Omental fat pad (tissue), 4 donors: ENCODE data around the gene RPS5. TPM values are rescaled to one million over a fixed set of nuclear protein-coding genes. Genes with fewer than 3 reads are reported as not detected.

Source experiments
- ATAC-seq: fragments of 150-250 bp; one replicate; pipeline ENCODE4 v1.9.1; 2016; ENCODE audit warnings: mild to moderate bottlenecking, moderate library complexity; ENCODE audit not compliant: low FRiP score
- DNase-seq: peaks from one replicate; pipeline ENCODE4 v3.0.0-alpha.2; 2019; ENCODE audit warnings: low spot score
- total RNA-seq, 4 donors: library from RNA; depleted of rRNA; stranded (reverse); fragments of >200 nt; gene quantifications; one replicate each; pipeline ENCODE4 v1.1.0, GENCODE V29; 2016
- TF ChIP-seq, protein P1 (sequence below), 3 donors: fragments of 450-650 bp; IDR thresholded peaks; one replicate each; pipeline ENCODE4 v1.5.1; 2016 to 2017; ENCODE audit warnings: antibody characterized with exemption in 3 of 3, mild to moderate bottlenecking in 3 of 3, moderate library complexity in 2 of 3

RPS5 gene
- total RNA-seq, 4 donors from 2014 or later, result 1,379 to 1,993 (median 1,504) TPM

DNA sequence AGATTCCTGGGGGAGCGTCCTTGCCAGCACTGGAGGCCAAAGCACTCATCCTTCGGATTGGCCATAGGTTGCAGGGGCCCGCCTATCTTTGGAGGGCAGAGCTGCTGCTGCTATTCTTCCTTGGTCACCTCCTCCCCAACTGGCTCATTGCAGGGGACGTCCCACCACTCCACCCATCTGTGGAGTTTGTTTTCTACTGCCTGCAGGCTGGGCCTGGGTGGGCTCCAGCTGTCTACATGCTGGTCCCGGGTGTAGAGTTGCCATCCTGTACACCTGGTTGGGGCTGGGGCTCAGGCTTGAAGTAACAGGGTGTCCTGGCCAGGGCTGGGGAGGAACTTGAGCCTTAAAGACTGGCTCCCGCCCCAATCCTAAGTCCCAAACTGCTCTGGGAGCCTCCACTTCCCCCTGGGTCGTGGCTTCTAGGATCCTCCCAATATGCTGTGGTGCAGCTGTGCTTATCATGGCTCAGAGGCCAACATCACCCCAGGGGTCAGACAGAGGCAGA, 10.5 kb downstream of the RPS5 start:
- TF ChIP-seq, protein P1, sequence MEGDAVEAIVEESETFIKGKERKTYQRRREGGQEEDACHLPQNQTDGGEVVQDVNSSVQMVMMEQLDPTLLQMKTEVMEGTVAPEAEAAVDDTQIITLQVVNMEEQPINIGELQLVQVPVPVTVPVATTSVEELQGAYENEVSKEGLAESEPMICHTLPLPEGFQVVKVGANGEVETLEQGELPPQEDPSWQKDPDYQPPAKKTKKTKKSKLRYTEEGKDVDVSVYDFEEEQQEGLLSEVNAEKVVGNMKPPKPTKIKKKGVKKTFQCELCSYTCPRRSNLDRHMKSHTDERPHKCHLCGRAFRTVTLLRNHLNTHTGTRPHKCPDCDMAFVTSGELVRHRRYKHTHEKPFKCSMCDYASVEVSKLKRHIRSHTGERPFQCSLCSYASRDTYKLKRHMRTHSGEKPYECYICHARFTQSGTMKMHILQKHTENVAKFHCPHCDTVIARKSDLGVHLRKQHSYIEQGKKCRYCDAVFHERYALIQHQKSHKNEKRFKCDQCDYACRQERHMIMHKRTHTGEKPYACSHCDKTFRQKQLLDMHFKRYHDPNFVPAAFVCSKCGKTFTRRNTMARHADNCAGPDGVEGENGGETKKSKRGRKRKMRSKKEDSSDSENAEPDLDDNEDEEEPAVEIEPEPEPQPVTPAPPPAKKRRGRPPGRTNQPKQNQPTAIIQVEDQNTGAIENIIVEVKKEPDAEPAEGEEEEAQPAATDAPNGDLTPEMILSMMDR (IDR thresholded peaks at IDR 0.05), result no peak
- no peak for ATAC-seq
- no peak for DNase-seq

DNA sequence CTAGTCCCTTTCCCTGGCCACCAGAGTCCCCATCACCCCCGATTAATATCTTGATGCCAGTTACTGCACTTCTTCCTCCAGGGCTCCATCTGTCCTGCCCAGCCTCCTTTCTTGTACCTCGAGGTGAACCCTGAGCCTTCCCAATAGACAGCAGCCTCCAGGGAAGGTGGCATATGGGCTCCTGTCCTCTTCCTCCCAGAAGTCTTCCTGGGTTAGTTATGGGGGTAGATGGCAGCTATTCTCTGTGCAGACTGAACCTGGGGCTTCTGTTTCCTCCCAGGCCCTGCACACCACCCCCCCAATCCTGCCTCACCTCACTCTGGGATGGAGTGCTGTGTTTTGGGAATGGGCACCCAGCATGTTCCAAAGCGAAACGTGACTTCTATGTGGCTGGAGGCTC, 11.0 kb downstream of the RPS5 start:
- ATAC-seq (no peak), DNase-seq (no peak)

DNA sequence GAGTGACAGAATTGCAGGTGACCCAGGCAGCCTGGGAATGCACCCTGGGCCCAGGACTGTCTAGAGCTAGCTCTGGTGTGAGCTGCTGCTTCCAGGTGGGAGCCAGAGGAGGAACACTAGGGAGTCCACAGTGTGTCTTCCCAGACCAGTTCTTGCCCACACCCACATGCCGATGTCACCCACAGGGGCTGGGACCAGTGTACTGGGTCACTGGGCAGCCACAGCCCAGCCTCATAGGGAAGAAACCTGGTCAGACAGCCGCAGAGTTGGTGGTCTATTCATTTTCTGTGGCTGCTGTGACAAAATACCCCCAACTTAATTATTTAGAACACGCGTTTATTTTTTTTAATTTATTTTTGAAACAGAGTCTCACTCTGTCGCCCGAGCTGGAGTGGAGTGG, 11.5 kb downstream of the RPS5 start:
- DNase-seq, result no peak
- ATAC-seq, result no peak
- TF ChIP-seq, protein P1 (IDR thresholded peaks at IDR 0.05), result no peak

More for the DNA sequence above, 11.0 kb downstream of the RPS5 start:
- TF ChIP-seq, protein P1 (IDR thresholded peaks at IDR 0.05), result no peak

DNA sequence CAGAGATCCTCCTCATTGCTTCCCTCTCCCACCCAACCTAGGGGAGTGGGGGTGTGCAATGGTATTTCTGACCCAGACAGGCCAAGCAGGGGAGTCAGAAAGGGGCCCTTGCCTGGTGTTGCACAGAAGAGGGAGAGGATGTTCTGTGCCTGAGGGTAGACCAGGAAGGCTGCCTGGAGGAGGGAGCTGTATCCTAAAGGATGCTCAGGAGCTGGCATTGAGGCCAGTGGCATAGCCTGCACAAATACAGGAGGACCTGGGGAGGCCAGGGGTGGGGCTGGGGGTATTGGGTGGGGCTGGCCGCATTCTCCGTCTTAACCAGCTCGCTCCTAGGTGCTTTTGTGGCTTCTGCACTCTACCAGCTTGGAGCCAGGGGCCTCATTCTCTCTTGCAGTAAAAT, 12.8 kb downstream of the RPS5 start:
- no peak for DNase-seq
- ATAC-seq, result no peak
- TF ChIP-seq, protein P1 (IDR thresholded peaks at IDR 0.05), result no peak

GRCh38 chr19:58400316-58400915, 13.3 kb downstream of the RPS5 start:
- TF ChIP-seq, protein P1 (IDR thresholded peaks at IDR 0.05), result no peak
- no peak for DNase-seq
- no peak for ATAC-seq

- TF ChIP-seq, protein P1 (IDR thresholded peaks at IDR 0.05), result no peak
- DNase-seq (peak; percentile 100), ATAC-seq (peak; percentile 100)
Observed at GRCh38 chr19:58400916-58401839, 14.1 kb downstream of the RPS5 start.
